ENCODE measurements around the gene WDR6. TPM values are rescaled to one million over a fixed set of nuclear protein-coding genes. Genes with fewer than 3 reads are reported as not detected.
A peak's percentile ranks its signal among the peaks of the same experiment; 100 is the strongest.

Gene WDR6
- total RNA-seq, 2 experiments from 2014 or later, result 132 to 134 TPM

GRCh38 chr3:48989796-48990635 is 17.2 kb upstream of the WDR6 start, which contains the start of gene P4HTM:
Gene P4HTM (plus strand): TSS chr3:48990241. CDS start chr3:48990257, 16 bp downstream.
- DNase-seq (peak; percentile 45 to 88 (median 73)), ATAC-seq (ENCODE audit: poor library complexity) (peak; percentile 60)
- H3K27me3 ChIP-seq (ENCODE audit: control insufficient read depth in 1 of 2, insufficient read depth in 2 of 2, low read length in 2 of 2), result no peaks in the 10 kb centered on the region
- TF ChIP-seq CTCF (IDR thresholded peaks at IDR 0.05), result peak; percentile 39
- ChIA-PET CTCF (interaction anchor here (0.7 to 6.6 kb wide), 7 partner anchors 17 to 350 kb away, joined by 3 to 100 read pairs (median 16); partner anchors contain the start of genes DALRD3, IMPDH2, NDUFAF3 and WDR6), POLR2A (interaction anchor here (0.7 to 7.2 kb wide), 15 partner anchors 18 to 350 kb away, joined by 3 to 146 read pairs (median 5); partner anchors contain the start of genes DALRD3, IMPDH2, NDUFAF3 and QRICH1)
- peaks cover 17% of the 10 kb centered on the region for H3K36me3 ChIP-seq (ENCODE audit: insufficient read depth, low read length)
- Mint-ChIP-seq H3K4me3 (peak within 1 kb of the TSS; percentile 96), H3K9me3 (no peaks in the 10 kb centered on the region), H3K36me3 (ENCODE audit: low read depth) (peaks cover 27% of the 10 kb centered on the region), H3K27me3 (no peaks in the 10 kb centered on the region), H3K4me1 (ENCODE audit: low read depth) (peaks cover 40% of the 10 kb centered on the region), H3K27ac (peak within 1 kb of the TSS; percentile 94)
- peak within 1 kb of the TSS; percentile 81 for H3K4me3 ChIP-seq (ENCODE audit: low read length)
- peaks cover 48% of the 10 kb centered on the region for H3K4me1 ChIP-seq (ENCODE audit: insufficient read depth, low read length)
- H3K9me3 ChIP-seq (ENCODE audit: control insufficient read depth in 1 of 2, insufficient read depth in 1 of 2, low read length in 2 of 2), result no peaks in the 10 kb centered on the region
- H3K27ac ChIP-seq (ENCODE audit: low read depth in 1 of 2, low read length in 2 of 2), result peak within 1 kb of the TSS; percentile 71 to 72
- intact Hi-C loops (cut with DNase I, micrococcal nuclease), result loop anchor here (2.0 to 10.0 kb wide), 6 partner anchors 17 to 455 kb away; partner anchors contain the start of genes IMPDH2 (in 2 of the 2), C3orf62 (in 1 of the 2), QRICH1 (in 1 of the 2) and WDR6 (in 1 of the 2)

DNA sequence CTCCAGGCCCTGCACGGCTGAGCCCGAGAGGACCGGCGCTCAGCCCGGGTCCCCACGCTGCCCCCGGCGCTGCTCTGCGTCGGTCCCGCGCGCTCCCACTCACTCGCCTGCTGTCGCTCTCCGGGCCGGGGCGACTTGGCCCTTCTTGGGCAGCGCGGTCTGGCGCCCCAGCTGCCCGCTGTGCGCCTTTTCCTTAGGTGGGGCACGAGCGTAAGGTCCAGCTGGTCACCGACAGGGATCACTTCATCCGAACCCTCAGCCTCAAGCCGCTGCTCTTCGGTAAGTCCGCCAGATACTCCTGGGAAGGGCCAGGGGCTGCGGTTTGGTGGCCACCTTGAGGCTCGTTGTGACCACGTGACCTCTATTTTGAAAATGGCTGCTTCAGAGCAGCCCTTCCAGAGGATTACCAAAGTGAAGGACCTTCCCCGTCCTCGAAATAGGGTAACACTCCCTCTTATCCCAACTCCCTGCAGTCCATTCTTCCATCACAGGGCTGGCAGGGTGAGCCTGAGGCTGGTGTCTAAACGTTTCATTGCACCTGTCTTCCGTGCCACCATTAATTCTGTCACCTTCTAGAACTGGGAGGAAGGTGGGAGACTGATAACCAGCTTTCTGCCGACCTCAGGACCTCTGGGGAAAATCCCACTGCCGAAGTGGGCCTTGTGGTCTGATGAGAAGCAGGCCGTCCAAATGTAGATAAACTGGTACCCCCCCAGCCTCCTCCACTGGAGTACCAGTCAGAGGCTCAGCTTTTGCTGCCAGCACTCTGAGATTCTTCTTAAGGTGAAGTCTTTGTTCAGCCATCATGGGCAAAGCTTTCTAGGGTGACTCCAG is 16.3 kb upstream of the WDR6 start:
- intact Hi-C loops (cut with DNase I, micrococcal nuclease), result loop anchor here in 1 of 2 experiments (2.0 kb wide), 1 partner anchor 16 kb away; the partner anchor contains the start of gene WDR6
- no peak for TF ChIP-seq CTCF (IDR thresholded peaks at IDR 0.05)
- Mint-ChIP-seq H3K4me3 (peak overlapping the region; percentile 96), H3K4me1 (ENCODE audit: low read depth) (peaks cover 40% of the 10 kb centered on the region), H3K36me3 (ENCODE audit: low read depth) (peaks cover 29% of the 10 kb centered on the region), H3K27ac (peak overlapping the region; percentile 94), H3K27me3 (no peaks in the 10 kb centered on the region), H3K9me3 (no peaks in the 10 kb centered on the region)
- Histone ChIP-seq H3K36me3 (ENCODE audit: insufficient read depth, low read length) (peaks cover 11% of the 10 kb centered on the region), H3K9me3 (ENCODE audit: control insufficient read depth in 1 of 2, insufficient read depth in 1 of 2, low read length in 2 of 2) (no peaks in the 10 kb centered on the region), H3K4me1 (ENCODE audit: insufficient read depth, low read length) (peaks cover 48% of the 10 kb centered on the region), H3K4me3 (ENCODE audit: low read length) (peak overlapping the region; percentile 81), H3K27ac (ENCODE audit: low read depth in 1 of 2, low read length in 2 of 2) (peak overlapping the region; percentile 52 to 71), H3K27me3 (ENCODE audit: control insufficient read depth in 1 of 2, insufficient read depth in 2 of 2, low read length in 2 of 2) (no peaks in the 10 kb centered on the region)
- CTCF ChIA-PET, result interaction anchor here (2.3 to 6.6 kb wide), 3 partner anchors 16 to 38 kb away, joined by 14 to 100 read pairs (median 16); partner anchors contain the start of genes IMPDH2, NDUFAF3 and WDR6
- peak; percentile 9 for ATAC-seq (ENCODE audit: poor library complexity)
- POLR2A ChIA-PET, result interaction anchor here (0.8 to 7.2 kb wide), 9 partner anchors 17 to 349 kb away, joined by 3 to 146 read pairs (median 11); partner anchors contain the start of genes DALRD3, IMPDH2, NDUFAF3 and QRICH1
- peak in 5 of 14 experiments; percentile 13 to 66 (median 41) for DNase-seq
